ENCODE data around the gene KNDC1.

Gene KNDC1

DNA sequence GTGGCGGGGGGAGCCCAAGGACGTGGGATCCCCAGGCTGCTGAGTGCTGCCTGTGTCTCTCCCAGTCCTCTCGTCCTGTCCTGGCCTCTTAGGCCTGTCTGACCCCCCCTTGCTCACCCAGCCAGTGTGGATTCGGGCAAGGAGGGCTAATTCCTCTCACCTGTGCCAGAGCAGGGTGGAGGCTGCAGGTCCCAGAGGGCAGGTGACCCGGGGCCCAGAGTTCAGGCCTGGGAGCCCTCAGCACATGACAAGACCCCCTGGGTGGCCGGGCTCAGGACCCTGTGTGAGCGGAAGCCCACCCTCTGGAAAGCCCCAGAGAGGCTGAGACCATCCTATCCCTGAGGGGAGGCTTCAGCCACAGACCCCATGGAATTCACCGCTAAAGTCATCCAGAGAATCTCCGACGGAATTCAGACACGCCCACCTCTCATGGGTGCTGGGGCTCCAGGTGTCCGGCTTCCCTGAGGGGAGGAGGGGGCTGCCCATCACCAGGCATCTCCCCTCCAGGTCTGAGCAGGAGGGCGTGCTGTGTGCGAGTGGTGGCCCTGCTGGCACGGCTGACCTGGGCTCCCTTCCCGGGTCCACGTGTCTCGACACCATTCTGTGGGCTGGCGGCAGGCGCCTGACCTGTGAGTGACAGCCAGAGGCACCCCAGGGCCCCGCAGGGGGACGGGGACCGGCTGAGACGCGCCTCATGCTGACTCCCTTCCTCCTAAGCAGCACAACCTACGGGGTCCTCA, 5.0 kb downstream of the KNDC1 start:
- Histone ChIP-seq H3K4me3 (replicated peaks; ENCODE audit: insufficient read depth, low read length) (no peak overlapping the region), H3K27ac (replicated peaks) (no peak overlapping the region), H3K27me3 (ENCODE audit: insufficient read depth, poor library complexity, severe bottlenecking) (peaks cover 25% of the 10 kb centered on the region)
- no peak for TF ChIP-seq SPI1 (IDR thresholded peaks at IDR 0.05; ENCODE audit: borderline replicate concordance, low read depth)
- TF ChIP-seq GABPA (IDR thresholded peaks at IDR 0.05; ENCODE audit: low read depth) = no peak
- TF ChIP-seq, protein P1, sequence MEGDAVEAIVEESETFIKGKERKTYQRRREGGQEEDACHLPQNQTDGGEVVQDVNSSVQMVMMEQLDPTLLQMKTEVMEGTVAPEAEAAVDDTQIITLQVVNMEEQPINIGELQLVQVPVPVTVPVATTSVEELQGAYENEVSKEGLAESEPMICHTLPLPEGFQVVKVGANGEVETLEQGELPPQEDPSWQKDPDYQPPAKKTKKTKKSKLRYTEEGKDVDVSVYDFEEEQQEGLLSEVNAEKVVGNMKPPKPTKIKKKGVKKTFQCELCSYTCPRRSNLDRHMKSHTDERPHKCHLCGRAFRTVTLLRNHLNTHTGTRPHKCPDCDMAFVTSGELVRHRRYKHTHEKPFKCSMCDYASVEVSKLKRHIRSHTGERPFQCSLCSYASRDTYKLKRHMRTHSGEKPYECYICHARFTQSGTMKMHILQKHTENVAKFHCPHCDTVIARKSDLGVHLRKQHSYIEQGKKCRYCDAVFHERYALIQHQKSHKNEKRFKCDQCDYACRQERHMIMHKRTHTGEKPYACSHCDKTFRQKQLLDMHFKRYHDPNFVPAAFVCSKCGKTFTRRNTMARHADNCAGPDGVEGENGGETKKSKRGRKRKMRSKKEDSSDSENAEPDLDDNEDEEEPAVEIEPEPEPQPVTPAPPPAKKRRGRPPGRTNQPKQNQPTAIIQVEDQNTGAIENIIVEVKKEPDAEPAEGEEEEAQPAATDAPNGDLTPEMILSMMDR (IDR thresholded peaks at IDR 0.05; ENCODE audit: insufficient read depth, low read length) = no peak
- TF ChIP-seq, protein P2, sequence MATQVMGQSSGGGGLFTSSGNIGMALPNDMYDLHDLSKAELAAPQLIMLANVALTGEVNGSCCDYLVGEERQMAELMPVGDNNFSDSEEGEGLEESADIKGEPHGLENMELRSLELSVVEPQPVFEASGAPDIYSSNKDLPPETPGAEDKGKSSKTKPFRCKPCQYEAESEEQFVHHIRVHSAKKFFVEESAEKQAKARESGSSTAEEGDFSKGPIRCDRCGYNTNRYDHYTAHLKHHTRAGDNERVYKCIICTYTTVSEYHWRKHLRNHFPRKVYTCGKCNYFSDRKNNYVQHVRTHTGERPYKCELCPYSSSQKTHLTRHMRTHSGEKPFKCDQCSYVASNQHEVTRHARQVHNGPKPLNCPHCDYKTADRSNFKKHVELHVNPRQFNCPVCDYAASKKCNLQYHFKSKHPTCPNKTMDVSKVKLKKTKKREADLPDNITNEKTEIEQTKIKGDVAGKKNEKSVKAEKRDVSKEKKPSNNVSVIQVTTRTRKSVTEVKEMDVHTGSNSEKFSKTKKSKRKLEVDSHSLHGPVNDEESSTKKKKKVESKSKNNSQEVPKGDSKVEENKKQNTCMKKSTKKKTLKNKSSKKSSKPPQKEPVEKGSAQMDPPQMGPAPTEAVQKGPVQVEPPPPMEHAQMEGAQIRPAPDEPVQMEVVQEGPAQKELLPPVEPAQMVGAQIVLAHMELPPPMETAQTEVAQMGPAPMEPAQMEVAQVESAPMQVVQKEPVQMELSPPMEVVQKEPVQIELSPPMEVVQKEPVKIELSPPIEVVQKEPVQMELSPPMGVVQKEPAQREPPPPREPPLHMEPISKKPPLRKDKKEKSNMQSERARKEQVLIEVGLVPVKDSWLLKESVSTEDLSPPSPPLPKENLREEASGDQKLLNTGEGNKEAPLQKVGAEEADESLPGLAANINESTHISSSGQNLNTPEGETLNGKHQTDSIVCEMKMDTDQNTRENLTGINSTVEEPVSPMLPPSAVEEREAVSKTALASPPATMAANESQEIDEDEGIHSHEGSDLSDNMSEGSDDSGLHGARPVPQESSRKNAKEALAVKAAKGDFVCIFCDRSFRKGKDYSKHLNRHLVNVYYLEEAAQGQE (IDR thresholded peaks at IDR 0.05; ENCODE audit: insufficient replicate concordance, low read depth) = no peak
- no peak for TF ChIP-seq POLR2AphosphoS5 (IDR thresholded peaks at IDR 0.05; ENCODE audit: low read depth)
- DNase-seq (ENCODE audit: low read depth in 1 of 2, low spot score in 1 of 2) = no peak

DNA sequence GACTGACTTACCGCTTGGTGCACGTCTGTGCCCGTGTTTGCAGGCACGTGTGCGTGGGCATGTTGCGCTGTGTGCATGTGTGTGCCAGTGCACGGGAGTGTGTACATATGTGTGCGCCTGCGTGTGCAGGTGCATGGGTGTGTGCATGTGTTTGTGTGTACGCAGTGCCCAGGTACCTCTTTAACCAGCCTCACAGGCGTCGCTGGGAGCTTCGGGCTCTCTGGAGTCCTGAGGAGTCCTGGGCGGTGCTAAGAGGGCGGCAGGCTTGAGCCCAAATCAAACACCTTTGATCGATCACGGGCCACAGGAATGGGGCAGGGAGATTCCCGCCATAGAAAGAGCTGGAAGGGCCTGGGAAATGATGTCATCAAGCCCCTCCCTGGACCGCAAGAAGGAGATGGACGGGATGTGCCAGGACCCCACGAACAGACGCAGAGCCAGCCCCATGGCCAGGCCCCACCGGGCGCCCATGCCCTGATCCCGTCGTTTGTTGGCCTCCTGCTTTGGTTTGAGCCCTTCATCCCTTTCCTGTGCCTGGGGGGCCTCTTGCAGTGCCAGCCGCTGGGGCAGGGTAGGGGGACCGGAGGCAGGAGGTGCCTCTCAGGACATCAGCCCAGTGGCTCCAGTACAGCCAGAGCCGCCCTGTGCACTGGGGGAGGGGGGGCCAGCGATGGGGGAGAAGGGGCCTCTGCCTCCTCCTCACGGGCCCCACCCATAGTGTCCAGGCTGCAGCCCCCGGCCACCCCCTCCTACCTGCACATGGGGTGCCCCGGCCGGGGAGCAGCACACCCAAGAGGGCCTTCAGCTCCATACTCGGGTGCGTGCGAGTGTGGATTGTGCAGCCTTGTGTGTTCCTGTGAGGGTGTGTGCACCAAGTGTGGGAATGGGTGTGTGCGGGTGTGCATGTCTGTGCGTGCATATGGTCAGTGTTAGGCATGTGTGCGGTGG, 5.8 kb downstream of the KNDC1 start:
- TF ChIP-seq, protein P2 (IDR thresholded peaks at IDR 0.05; ENCODE audit: insufficient replicate concordance, low read depth) = no peak
- TF ChIP-seq SPI1 (IDR thresholded peaks at IDR 0.05; ENCODE audit: borderline replicate concordance, low read depth) (no peak), POLR2AphosphoS5 (IDR thresholded peaks at IDR 0.05; ENCODE audit: low read depth) (no peak), GABPA (IDR thresholded peaks at IDR 0.05; ENCODE audit: low read depth) (no peak)
- TF ChIP-seq, protein P1 (IDR thresholded peaks at IDR 0.05; ENCODE audit: insufficient read depth, low read length) = no peak
- H3K27me3 ChIP-seq (ENCODE audit: insufficient read depth, poor library complexity, severe bottlenecking) = peaks cover 19% of the 10 kb centered on the region
- no peak overlapping the region for H3K27ac ChIP-seq (replicated peaks)
- H3K4me3 ChIP-seq (replicated peaks; ENCODE audit: insufficient read depth, low read length) = no peak overlapping the region
- DNase-seq (ENCODE audit: low read depth in 1 of 2, low spot score in 1 of 2) = no peak

DNA sequence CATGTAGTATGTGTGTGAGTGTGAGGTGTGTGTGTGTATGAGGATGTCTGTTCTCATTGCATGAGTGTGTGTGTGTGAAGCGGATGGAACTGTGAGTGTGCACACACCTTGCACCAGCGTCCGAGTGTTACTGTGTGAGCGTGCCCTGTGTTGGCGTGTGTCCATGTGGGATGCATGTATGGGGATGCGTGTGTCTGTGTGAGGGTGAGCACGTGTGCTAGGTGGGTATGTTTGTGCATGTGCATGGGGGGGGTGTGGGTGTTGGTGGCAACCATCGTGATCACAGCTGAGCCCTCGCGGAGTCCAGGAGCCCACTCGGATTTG, 6.4 kb downstream of the KNDC1 start:
- H3K27me3 ChIP-seq (ENCODE audit: insufficient read depth, poor library complexity, severe bottlenecking) = peaks cover 13% of the 10 kb centered on the region
- no peak overlapping the region for H3K4me3 ChIP-seq (replicated peaks; ENCODE audit: insufficient read depth, low read length)
- no peak overlapping the region for H3K27ac ChIP-seq (replicated peaks)
- no peak for DNase-seq (ENCODE audit: low read depth in 1 of 2, low spot score in 1 of 2)
- TF ChIP-seq GABPA (IDR thresholded peaks at IDR 0.05; ENCODE audit: low read depth) (no peak), SPI1 (IDR thresholded peaks at IDR 0.05; ENCODE audit: borderline replicate concordance, low read depth) (no peak), POLR2AphosphoS5 (IDR thresholded peaks at IDR 0.05; ENCODE audit: low read depth) (no peak)
- TF ChIP-seq, protein P2 (IDR thresholded peaks at IDR 0.05; ENCODE audit: insufficient replicate concordance, low read depth) = no peak
- TF ChIP-seq, protein P1 (IDR thresholded peaks at IDR 0.05; ENCODE audit: insufficient read depth, low read length) = no peak
